GM19467 (cell line): Measurements from ENCODE around the gene FANCD2.
"Not testable (repeated sequence)": the region's sequence is repeated elsewhere in the genome, so short reads cannot be mapped to it uniquely, and the experiment has no call there.

ENCODE experiments used
- ATAC-seq: cut with Tn5 transposase; IDR thresholded peaks from one replicate; pipeline ENCODE4 v1.9.1; 2021; ENCODE audit warnings: mild to moderate bottlenecking, moderate library complexity; ENCODE audit not compliant: unreplicated experiment

Gene FANCD2

DNA sequence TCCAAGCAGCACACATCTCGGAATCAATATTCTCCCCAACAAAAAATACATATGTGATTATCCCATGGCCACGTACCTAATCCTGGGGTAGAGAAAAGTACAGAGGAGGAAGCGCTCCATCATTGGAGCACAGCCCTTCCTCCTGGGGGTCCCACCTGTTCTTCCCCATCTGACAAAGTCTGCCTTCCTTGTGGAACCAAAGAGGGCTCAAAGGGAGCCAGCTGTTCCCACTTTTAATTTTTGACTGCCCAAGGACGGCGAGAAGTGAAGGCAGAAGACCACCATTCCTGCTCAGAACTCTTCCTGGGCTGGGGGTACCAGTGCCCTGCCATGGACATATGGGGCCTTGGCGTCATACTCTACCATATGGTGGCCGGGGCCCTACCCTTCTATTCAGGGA is 14.1 kb upstream of the FANCD2 start:
- no peak for ATAC-seq

DNA sequence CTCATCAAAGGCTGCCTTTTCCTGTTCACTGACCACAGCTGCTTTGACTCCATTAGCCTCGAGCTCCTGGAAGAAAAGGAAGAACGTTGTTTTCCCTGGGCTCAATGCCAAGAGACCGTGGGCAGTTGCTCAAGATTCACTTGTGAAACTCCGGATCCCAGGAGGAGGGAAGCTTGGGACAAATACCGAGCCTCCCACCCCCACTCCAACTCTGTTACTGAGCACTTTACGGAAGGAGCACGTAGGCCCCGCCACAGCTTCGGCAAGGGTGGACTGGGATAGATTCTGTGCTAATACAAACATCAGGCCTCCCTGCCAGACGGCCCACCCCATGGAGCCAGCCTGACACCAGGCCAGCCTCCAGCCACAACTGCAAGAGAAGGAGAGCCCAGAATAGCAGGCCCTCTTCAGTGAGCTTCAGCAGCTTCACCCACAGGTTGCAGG is 10.8 kb upstream of the FANCD2 start:
- ATAC-seq: no peak

DNA sequence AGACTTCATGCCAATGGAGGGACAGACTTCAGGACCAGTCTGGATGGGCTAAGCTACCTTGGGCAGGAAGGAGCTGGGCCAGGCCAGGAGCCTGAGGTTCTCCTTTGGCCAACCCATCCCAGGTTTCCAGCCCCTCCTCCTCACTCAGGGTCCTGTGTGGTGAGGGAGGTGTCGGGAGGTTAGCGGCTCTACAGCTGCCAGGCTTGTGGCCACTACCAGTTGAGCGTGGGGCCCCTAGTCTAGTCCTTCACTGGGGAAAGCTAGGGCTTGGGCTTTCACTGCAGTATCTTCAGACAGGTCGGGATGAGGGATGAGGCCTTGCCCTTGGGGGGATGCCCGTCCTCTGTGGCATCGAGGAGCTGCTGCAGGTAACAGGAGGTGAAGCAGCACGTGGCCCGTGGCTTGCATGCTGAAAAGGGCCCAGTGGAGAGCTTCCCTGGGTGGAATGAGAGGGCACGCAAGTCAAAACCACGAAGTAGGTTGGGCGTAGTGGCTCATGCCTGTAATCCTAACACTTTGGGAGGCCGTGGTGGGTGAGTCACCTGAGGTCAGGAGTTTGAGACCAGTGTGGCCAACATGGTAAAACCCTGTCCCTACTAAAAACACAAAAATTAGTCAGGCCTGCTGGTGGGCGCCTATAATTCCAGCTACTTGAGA is 8.5 kb upstream of the FANCD2 start:
- no peak for ATAC-seq

DNA sequence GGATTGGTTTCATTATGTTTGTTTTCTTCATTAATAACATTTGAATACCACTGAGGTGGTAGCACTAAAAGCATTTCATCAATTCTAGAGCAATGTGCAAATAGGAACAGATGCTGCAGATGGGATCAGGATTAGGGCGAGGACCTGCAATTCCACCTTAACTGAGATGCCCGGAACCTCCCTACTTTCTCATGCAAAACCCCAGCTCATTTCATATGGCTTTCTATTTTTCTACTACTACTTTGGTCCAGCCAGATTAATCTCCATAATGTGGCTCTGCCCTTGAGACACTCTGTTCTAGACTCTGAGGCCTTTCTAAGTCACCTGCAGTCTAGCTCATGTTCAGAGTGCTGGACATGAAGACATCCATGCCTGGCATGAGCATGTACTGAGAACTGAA is 7.4 kb upstream of the FANCD2 start:
- ATAC-seq: not testable (repeated sequence)

DNA sequence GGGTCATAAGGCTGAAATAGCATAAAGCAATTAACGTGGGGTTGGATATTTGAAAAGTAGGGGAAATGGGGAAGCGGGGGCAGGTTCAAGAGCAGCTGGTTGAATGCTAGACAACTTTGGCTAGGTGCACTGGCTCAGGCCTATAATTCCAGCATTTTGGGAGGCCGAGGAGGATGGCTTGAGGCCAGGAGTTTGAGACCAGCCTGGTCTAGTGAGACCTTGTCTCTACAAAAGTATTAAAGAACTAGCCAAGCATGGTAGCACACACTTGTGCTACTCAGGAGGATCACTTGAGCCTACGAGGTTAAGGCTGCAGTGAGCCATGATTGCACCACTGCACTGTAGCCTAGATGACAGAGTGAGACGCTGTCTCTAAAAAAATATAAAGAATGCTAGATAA is 6.9 kb upstream of the FANCD2 start:
- no peak for ATAC-seq

DNA sequence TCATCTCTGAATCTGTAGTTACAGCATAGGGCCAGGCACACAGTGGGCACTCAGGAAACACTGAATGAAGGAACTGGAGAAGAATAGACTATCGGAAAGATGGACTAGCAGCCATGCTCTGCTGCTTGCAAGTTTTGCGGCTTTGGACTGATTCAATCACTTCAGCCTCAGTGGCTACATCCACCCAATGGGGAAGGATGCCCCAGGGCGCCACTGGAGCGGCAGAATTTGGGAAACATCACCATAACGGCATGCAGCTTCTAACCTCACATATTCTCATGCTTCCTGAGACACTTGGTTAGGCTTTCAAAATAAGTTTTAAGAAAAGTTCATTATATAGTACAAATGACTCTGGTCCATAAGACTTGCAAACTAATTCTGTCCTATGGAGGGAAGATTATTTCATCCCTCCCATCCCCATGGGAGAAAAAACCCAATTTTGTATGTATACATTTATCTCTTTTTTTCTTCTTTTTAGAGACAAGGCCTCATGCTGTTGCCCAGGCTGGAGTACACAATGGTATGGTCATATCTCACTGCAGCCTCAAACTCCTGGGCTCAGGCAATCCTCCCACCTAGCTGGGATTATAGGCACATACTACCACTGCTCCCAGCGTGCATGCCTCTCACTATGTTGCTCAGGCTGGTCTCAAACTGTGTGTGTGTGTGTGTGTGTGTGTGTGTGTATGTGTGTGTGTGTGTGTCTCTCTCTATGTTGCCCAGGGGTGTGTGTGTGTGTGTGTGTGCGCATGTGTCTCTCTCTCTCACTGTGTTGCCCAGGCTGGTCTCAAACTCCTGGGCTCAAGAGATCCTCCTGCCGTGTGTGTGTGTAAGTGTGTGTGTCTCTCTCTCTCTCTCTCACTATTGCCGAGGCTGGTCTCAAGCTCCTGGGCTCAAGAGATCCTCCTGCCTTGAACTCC is 4.1 kb upstream of the FANCD2 start:
- ATAC-seq: no peak

DNA sequence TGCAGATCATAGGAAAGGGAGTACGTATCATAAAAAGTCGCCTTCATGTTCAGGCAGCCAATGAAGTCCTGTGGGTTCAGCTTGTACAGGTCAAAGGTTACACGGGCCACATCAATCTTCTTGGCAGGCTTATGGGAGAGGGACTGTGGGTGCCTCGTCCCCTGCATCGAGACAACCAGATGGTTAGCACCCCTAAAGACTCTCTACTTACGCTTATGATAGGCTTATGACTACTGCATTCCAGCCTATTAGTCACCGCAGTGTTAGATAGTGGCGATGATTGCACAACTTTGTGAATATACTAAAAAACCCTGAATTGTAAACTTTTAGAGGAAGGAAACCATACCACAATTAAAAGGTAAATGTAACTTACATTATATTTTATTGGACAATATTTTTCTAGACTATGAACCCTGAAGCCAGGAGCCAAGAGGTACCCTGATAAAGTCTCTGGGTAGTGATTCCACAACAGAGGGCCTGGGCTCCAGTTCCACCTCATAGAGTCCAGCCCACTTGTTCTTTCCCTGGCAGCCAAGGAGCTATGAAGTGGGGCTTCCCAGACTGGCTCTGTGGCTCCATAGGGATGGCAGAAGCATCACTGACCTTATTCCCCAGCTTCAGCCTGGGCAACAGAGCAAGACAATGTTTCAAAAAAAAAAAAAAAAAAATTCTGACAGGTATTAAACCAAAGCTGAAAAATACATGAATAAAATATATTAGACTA is 2.5 kb upstream of the FANCD2 start:
- ATAC-seq: no peak

DNA sequence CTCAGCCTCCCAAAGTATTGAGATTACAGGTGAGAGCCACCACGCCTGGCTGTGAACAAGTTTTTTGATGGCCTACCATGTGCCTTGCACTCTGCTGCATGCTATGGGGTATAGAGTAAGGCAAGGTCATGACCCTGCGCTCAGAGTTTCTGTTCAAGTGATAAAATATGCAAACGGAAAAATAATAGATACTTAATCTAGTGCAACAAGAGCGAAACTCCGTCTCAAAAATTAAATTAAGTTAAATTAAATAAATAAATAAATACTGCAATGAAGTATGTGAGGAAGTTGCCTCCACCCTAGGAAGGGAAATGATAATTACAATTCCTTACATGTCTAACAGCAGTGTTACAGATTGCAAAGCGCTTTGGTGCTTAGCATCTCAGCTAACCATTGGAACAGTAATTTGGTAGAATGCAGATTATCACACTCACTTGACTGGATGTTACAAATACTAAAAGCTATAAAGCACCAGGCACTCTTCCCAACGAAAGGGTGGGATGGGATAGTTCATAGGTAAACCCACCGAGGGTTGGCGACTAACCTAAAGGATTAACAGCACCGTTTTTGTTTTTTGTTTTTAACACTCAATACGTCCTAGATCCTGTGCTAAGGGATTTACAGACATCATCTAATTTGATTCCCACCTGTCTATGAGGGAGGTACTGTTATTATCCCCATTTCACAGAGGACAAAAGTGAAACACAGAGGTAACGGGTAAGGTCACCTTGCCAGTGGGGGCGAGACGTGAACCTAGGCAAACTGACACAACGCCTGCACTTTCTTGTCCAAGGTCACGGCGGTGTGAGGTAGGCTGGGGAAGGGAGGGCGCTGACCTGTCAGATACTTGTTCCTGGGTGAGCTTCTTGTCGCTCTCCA is 793 bp upstream of the FANCD2 start:
- no peak for ATAC-seq

DNA sequence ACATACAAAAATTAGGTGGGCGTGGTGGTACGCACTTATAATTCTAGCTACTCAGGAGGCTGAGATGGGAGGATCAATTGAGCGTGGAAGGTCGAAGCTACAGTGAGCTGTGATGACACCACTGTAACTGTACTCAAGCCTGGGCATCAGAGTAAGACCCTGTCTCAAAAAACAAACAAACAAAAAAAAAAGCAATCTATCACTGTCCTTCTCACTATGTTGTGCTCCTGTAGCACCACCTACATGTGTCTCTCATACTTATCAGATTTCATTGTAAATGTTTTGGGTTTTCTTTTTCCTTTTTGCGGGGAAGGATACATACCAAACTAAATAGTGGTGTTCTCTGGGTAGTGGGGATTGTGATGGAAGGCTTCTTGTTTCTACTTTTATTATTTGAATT is 14.8 kb downstream of the FANCD2 start:
- no peak for ATAC-seq

DNA sequence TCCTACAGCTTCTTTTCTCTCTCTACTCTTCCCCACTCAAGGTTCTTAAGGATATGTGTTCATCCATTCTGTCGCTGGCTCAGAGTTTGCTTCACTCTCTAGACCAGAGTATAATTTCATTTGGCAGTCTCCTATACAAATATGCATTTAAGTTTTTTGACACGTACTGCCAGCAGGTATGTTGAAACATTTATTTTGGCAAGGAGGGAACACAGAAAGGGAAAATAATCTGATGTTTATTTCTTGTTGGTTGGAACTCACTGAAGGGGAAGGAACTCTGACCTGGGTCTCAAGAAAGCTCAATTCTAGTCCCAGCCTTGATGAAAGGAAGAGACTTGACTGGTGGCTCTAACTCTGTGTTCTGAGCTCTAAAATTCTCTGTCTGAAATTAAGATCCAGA is 21.6 kb downstream of the FANCD2 start:
- no peak for ATAC-seq

DNA sequence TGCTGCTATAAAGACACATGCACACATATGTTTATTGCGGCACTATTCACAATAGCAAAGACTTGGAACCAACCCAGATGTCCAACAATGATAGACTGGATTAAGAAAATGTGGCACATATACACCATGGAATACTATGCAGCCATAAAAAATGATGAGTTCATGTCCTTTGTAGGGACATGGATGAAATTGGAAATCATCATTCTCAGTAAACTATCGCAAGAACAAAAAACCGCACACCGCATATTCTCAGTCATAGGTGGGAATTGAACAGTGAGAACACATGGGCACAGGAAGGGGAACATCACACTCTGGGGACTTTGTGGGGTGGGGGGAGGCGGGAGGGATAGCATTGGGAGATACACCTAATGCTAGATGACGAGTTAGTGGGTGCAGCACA is 26.8 kb downstream of the FANCD2 start:
- ATAC-seq: not testable (repeated sequence)

DNA sequence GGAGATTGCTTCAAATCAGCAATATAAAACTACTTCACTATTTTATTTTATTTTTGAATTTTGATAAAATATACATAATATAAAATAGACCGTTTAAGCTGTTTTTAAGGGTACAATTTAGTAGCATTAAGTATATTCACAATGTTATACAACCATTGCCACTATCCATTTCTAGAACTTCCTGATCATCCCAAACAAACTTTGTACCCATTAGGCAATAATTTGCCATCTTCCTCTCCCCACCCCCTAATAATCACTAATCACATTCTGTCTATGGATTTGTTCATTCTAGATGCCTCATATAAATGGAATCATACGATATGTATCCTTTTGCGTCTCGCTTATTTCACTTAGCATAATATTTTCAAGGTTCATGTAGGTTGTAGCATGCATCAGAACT is 28.9 kb downstream of the FANCD2 start:
- no peak for ATAC-seq

DNA sequence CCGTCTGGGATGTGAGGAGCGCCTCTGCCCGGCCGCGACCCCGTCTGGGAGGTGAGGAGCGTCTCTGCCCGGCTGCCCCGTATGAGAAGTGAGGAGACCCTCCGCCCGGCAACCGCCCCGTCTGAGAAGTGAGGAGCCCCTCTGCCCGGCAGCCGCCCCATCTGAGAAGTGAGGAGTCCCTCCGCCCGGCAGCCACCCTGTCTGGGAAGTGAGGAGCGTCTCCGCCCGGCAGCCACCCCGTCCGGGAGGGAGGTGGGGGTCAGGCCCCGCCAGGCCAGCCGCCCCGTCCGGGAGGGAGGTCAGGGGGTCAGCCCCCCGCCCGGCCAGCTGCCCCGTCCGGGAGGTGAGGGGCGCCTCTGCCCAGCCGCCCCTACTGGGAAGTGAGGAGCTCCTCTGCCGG is 43.8 kb downstream of the FANCD2 start:
- ATAC-seq: not testable (repeated sequence)

DNA sequence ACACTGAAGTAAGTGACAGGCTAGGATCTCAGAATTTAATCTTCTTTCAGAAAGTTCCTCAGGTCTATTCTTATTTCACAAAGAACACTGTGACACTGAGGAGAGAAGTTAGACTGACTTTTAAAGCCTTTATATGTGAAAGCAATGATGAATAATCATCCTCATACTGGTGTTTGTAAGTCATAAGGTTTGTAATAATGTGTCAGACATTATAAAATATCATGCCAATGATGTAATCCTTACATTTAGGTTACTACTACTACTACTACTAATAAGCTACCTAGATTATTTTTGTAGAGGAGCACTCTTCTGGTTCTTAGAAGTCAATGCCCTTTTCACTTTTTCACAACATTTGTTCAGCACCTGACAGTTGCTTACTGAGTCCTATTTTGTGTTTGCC is 48.4 kb downstream of the FANCD2 start:
- no peak for ATAC-seq

DNA sequence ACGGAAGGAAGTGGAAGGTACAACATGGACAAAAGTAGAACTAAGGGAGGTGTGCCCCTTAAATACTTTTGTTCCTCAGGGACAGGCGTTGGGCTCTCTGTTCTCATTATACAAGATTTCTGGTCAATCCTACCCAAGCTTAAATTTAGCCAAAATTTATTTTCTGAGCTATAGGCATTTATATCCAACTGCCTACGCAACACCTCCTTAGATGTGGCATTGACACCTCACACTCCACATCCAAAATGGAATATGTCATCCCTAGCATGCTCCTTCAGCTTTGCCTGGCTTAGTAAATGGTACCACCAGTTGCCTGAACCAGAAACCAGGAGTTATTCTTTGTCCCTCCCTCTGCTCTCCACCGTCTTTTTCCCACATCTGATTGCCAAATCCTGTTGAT is 55.6 kb downstream of the FANCD2 start:
- no peak for ATAC-seq

DNA sequence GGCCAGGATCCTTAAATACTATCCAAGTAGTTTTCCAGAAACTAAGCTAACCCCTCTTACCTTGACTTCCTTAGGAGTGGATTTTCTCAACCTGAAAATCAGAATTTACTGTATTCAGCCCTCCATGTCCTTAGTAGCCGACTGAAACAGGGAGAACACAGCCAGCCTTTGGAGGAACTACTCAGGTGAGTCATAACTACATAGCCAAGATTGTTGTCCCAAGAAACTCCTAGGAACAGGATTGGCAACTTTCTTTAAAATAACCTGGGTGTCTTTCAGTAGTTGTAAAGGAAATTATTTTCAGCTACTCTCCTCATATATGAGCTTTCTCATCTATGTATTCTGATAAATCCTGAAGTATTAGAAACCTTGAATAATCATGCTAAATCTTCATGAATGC is 59.5 kb downstream of the FANCD2 start:
- ATAC-seq: no peak

DNA sequence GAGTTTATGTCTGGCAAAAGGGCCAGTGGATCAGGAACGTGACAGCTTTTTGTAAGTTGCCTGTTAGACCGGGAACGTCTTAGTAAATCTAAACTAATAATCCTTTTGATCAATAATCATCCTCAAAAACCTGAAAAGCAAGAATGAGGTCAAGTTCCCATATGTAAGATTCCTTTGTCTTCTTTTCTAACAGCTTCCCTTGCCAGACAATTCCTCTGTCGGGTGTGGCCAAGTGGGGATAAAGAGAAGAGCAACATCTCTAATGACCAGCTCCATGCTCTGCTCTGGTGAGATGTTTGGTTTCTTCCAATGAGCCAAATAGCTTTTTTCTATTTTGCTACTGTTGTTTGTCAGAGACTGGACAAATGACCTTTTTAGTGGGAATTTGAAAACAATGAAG is 62.0 kb downstream of the FANCD2 start:
- ATAC-seq: no peak

DNA sequence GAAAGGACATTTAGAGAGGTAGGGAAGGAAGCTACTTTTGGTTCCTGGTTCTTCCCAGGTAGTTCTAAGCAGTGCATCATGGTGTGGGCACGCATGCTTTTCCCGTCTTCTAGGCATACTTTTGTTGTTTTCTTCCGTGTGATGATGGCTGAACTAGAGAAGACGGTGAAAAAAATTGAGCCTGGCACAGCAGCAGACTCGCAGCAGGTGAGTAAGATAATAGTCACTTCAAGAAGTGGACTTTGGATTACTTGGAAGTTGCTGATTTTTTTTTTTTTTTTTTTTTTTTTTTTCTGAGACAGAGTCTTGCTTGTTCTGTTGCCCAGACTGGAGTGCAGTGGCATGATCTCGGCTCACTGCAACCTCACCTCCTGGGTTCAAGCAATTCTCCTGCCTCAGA is 63.9 kb downstream of the FANCD2 start:
- no peak for ATAC-seq

DNA sequence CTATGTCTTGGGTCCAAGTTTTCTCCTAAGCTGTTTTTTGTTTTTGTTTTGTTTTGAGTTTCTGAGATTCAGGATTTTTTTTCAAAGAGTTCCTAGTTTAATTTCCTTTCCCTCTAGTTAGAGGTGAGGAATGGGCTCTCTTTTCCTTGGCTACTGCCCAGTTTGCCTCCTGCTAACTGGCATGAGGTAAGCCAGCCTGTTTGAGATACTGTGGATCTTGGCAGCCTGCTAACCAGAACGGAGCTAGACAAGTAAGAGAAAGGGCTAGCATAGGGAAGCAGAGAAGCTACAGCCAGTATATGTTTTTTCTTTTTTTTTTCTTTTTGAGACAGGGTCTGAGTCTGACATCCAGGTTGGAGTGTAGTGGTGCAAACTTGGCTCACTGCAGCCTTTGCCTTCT is 64.5 kb downstream of the FANCD2 start:
- ATAC-seq: not testable (repeated sequence)

DNA sequence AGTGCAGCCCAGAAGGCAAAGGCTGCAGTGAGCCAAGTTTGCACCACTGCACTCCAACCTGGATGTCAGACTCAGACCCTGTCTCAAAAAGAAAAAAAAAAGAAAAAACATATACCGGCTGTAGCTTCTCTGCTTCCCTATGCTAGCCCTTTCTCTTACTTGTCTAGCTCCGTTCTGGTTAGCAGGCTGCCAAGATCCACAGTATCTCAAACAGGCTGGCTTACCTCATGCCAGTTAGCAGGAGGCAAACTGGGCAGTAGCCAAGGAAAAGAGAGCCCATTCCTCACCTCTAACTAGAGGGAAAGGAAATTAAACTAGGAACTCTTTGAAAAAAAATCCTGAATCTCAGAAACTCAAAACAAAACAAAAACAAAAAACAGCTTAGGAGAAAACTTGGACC is 65.2 kb downstream of the FANCD2 start:
- not testable (repeated sequence) for ATAC-seq

DNA sequence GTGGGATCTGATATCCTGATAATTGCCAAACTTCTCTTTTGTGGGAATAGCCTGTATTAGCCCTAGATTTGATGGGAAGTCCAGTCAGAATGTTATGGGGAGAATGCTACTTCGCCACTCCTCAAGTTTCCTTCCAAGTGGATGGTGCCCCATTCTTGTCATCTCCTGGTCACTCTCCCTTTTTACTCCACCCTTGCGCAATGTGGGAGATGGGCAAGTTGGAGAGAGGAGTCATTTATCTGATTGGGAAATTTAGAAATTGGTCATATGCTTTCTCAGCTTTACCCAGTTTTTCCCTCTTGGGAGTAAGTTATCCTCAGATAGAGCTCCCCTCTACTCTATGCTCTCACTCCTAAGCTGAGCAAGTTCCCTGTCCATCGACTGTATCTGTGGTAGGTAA is 67.4 kb downstream of the FANCD2 start:
- no peak for ATAC-seq
